ENCODE results near the gene CCDC148.
A peak's percentile ranks its signal among the peaks of the same experiment; 100 is the strongest.

The CCDC148 gene

GRCh38 chr2:158172719-158173118, 283.8 kb downstream of the CCDC148 start:
- no peak for DNase-seq (ENCODE audit: low read depth)

- DNase-seq (ENCODE audit: low read depth) = no peak
Measured at GRCh38 chr2:158154596-158154995, 302.0 kb downstream of the CCDC148 start.

- DNase-seq (ENCODE audit: low read depth) = no peak
Measured at GRCh38 chr2:158153270-158154015, 303.1 kb downstream of the CCDC148 start.

- no peak for DNase-seq (ENCODE audit: low read depth)
Measured at GRCh38 chr2:158144914-158145625, 311.5 kb downstream of the CCDC148 start.

- DNase-seq (ENCODE audit: low read depth) = no peak
Measured at GRCh38 chr2:158143703-158144360, 312.7 kb downstream of the CCDC148 start.

GRCh38 chr2:158142568-158143332, 313.8 kb downstream of the CCDC148 start:
- DNase-seq (ENCODE audit: low read depth) = no peak

GRCh38 chr2:158142165-158142564, 314.4 kb downstream of the CCDC148 start:
- DNase-seq (ENCODE audit: low read depth) = no peak

GRCh38 chr2:158140201-158140600, 316.4 kb downstream of the CCDC148 start:
- DNase-seq (ENCODE audit: low read depth) = no peak

- DNase-seq (ENCODE audit: low read depth) = peak; percentile 3
Measured at GRCh38 chr2:158138255-158138654, 318.3 kb downstream of the CCDC148 start.

- DNase-seq (ENCODE audit: low read depth) = no peak
Measured at GRCh38 chr2:158135096-158135495, 321.5 kb downstream of the CCDC148 start.

GRCh38 chr2:158134655-158135054, 321.9 kb downstream of the CCDC148 start:
- no peak for DNase-seq (ENCODE audit: low read depth)

- no peak for DNase-seq (ENCODE audit: low read depth)
Measured at GRCh38 chr2:158134055-158134454, 322.5 kb downstream of the CCDC148 start.

GRCh38 chr2:158131919-158132566, 324.5 kb downstream of the CCDC148 start:
- no peak for DNase-seq (ENCODE audit: low read depth)

GRCh38 chr2:158131483-158131912, 325.1 kb downstream of the CCDC148 start:
- no peak for DNase-seq (ENCODE audit: low read depth)

GRCh38 chr2:158130832-158131473, 325.6 kb downstream of the CCDC148 start:
- no peak for DNase-seq (ENCODE audit: low read depth)

- no peak for DNase-seq (ENCODE audit: low read depth)
Measured at GRCh38 chr2:158129037-158129436, 327.5 kb downstream of the CCDC148 start.

GRCh38 chr2:158128168-158128973, 328.2 kb downstream of the CCDC148 start:
- peak; percentile 2 for DNase-seq (ENCODE audit: low read depth)

- no peak for DNase-seq (ENCODE audit: low read depth)
Measured at GRCh38 chr2:158127380-158127804, 329.2 kb downstream of the CCDC148 start.

- no peak for DNase-seq (ENCODE audit: low read depth)
Measured at GRCh38 chr2:158125756-158126498, 330.6 kb downstream of the CCDC148 start.
